OCI-LY1 (cell line): Measurements from ENCODE around the gene TIMM13.

Experiments used
- H2AFZ ChIP-seq: fragments of 200-600 bp; sonication (generic), shearing (Covaris generic); 2 replicates; pipeline ENCODE4 v1.6.0; 2014; ENCODE audit warnings: antibody characterized with exemption, mild to moderate bottlenecking, low read length
- H3F3A ChIP-seq: fragments of 200-600 bp; sonication (generic), shearing (Covaris generic); 2 replicates; pipeline ENCODE4 v1.6.0; 2014; ENCODE audit warnings: mild to moderate bottlenecking, antibody characterized with exemption, low read length, moderate library complexity; ENCODE audit not compliant: insufficient read depth
- H3K27ac ChIP-seq: fragments of 200-600 bp; sonication (generic); 2 replicates; pipeline ENCODE4 v1.5.1; 2014; ENCODE audit warnings: low read length, mixed run types, mild to moderate bottlenecking, low read depth; ENCODE audit not compliant: poor library complexity, severe bottlenecking
- H3K27me3 ChIP-seq: fragments of 200-600 bp; sonication (generic); 2 replicates; pipeline ENCODE4 v1.6.0; 2014; ENCODE audit warnings: antibody characterized with exemption, mild to moderate bottlenecking, low read length, moderate library complexity; ENCODE audit not compliant: insufficient read depth
- H3K36me3 ChIP-seq: fragments of 200-600 bp; sonication (generic); 2 replicates; pipeline ENCODE4 v1.6.1; 2014; ENCODE audit warnings: mild to moderate bottlenecking, antibody characterized with exemption, low read length, moderate library complexity, mixed read lengths; ENCODE audit not compliant: insufficient read depth
- H3K4me1 ChIP-seq: fragments of 200-600 bp; sonication (generic); 2 replicates; pipeline ENCODE4 v1.5.1; 2014; ENCODE audit warnings: mild to moderate bottlenecking, low read length, moderate library complexity; ENCODE audit not compliant: insufficient read depth, severe bottlenecking
- H3K4me2 ChIP-seq: fragments of 200-600 bp; sonication (generic), shearing (Covaris generic); 2 replicates; pipeline ENCODE4 v1.6.1; 2014; ENCODE audit warnings: low read length
- H3K4me3 ChIP-seq: fragments of 200-600 bp; sonication (generic); 2 replicates; pipeline ENCODE4 v1.5.1; 2014; ENCODE audit warnings: low read length, low read depth, mild to moderate bottlenecking, mixed read lengths; ENCODE audit not compliant: poor library complexity, severe bottlenecking
- H3K79me2 ChIP-seq: fragments of 200-600 bp; shearing (Covaris generic); 2 replicates; pipeline ENCODE4 v1.6.1; 2016; ENCODE audit warnings: mixed run types, low read length, mixed read lengths; ENCODE audit not compliant: insufficient read depth
- H3K9ac ChIP-seq: fragments of 200-600 bp; sonication (generic), shearing (Covaris generic); 2 replicates; pipeline ENCODE4 v1.6.1; 2014; ENCODE audit warnings: mild to moderate bottlenecking, low read length, mixed read lengths
- H3K9me2 ChIP-seq: fragments of 200-600 bp; sonication (generic), shearing (Covaris generic); 2 replicates; pipeline ENCODE4 v1.6.1; 2014; ENCODE audit warnings: low read depth, mild to moderate bottlenecking, low read length, mixed read lengths
- H3K9me3 ChIP-seq: fragments of 200-600 bp; shearing (Covaris generic); 2 replicates; pipeline ENCODE4 v1.6.1; 2014; ENCODE audit warnings: low read length, mixed read lengths
- H4K20me1 ChIP-seq: fragments of 200-600 bp; sonication (generic), shearing (Covaris generic); 2 replicates; pipeline ENCODE4 v1.6.0; 2016; ENCODE audit warnings: mild to moderate bottlenecking, low read length; ENCODE audit not compliant: insufficient read depth
- CTCF ChIP-seq: fragments of 200-600 bp; sonication (generic), shearing (Covaris generic); IDR thresholded peaks from 2 replicates; pipeline ENCODE4 v1.5.1; 2017; ENCODE audit warnings: mild to moderate bottlenecking, antibody characterized with exemption, low read length, moderate library complexity, mixed read lengths
- EZH2 ChIP-seq: fragments of 200-600 bp; sonication (generic), shearing (Covaris generic); IDR thresholded peaks from 2 replicates; pipeline ENCODE4 v1.8.0; 2017; ENCODE audit warnings: borderline replicate concordance, mixed run types, mild to moderate bottlenecking, antibody characterized with exemption, low read length, moderate library complexity, mixed read lengths

The TIMM13 gene

GRCh38 chr19:2421581-2422306 is 5.6 kb downstream of the TIMM13 start:
- TF ChIP-seq CTCF = no peak
- no peak for TF ChIP-seq EZH2
- peaks cover 39% of the 10 kb centered on the region for H3K36me3 ChIP-seq
- H3K9me3 ChIP-seq = no peaks in the 10 kb centered on the region

GRCh38 chr19:2420490-2420889 is 6.9 kb downstream of the TIMM13 start:
- Histone ChIP-seq H2AFZ (no peak overlapping the region), H3K4me1 (no peaks in the 10 kb centered on the region), H3K27ac (no peak overlapping the region), H3K79me2 (no peaks in the 10 kb centered on the region), H3K9me3 (no peaks in the 10 kb centered on the region), H3K9ac (no peak overlapping the region), H3F3A (no peaks in the 10 kb centered on the region), H3K36me3 (peaks cover 39% of the 10 kb centered on the region), H3K27me3 (no peaks in the 10 kb centered on the region), H4K20me1 (no peaks in the 10 kb centered on the region), H3K4me3 (no peak overlapping the region), H3K9me2 (no peaks in the 10 kb centered on the region), H3K4me2 (no peak overlapping the region)
- no peak for TF ChIP-seq CTCF
- no peak for TF ChIP-seq EZH2

More at GRCh38 chr19:2421581-2422306, 5.6 kb downstream of the TIMM13 start:
- H3F3A ChIP-seq = no peaks in the 10 kb centered on the region
- no peak overlapping the region for H3K4me3 ChIP-seq
- no peak overlapping the region for H3K27ac ChIP-seq
- no peaks in the 10 kb centered on the region for H3K27me3 ChIP-seq
- no peak overlapping the region for H3K9ac ChIP-seq
- peaks cover 12% of the 10 kb centered on the region for H3K79me2 ChIP-seq
- no peaks in the 10 kb centered on the region for H3K9me2 ChIP-seq
- no peaks in the 10 kb centered on the region for H4K20me1 ChIP-seq
- H2AFZ ChIP-seq = no peak overlapping the region
- H3K4me2 ChIP-seq = no peak overlapping the region
- H3K4me1 ChIP-seq = peaks cover 12% of the 10 kb centered on the region

- H3K9me3 ChIP-seq = no peaks in the 10 kb centered on the region
- no peaks in the 10 kb centered on the region for H3F3A ChIP-seq
- peaks cover 38% of the 10 kb centered on the region for H3K36me3 ChIP-seq
- H2AFZ ChIP-seq = no peak overlapping the region
- TF ChIP-seq CTCF (no peak), EZH2 (no peak)
- no peaks in the 10 kb centered on the region for H3K79me2 ChIP-seq
- H3K9me2 ChIP-seq = no peaks in the 10 kb centered on the region
- no peak overlapping the region for H3K4me3 ChIP-seq
- H4K20me1 ChIP-seq = no peaks in the 10 kb centered on the region
- no peak overlapping the region for H3K4me2 ChIP-seq
- no peaks in the 10 kb centered on the region for H3K27me3 ChIP-seq
- H3K4me1 ChIP-seq = no peaks in the 10 kb centered on the region
- no peak overlapping the region for H3K9ac ChIP-seq
- no peak overlapping the region for H3K27ac ChIP-seq
Measured at GRCh38 chr19:2419754-2420153, 7.6 kb downstream of the TIMM13 start.
